ENCODE results near the gene SH2B3. TPM values are rescaled to one million over a fixed set of nuclear protein-coding genes. Genes with fewer than 3 reads are reported as not detected.

SH2B3 gene
- total and polyA plus RNA-seq, 9 of the 15 experiments (the other 6 are each of a cell fraction or from before 2014, with no cell fraction given), result 10.8 to 75.3 (median 37.4) TPM

DNA sequence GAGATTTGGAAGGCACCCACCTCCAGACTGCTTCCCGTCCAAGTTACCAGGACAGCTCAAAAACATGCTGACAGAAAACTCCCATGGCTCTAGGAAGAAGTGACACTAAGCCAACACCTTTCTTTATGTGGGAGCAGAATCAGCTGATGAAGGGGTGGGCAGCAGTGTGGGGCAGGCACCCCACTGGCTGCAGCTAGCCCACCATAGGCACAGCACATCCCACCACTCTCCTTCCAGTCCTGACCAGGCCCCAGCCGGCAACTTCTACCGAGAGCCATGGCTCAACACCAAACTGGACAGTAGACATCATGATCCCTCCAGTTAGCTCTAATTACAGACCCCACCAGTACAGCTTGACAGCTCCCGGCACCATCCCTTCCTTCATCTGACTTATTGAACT lies 45.0 kb downstream of the SH2B3 start:
- H3K27me3 ChIP-seq (ENCODE audit: control insufficient read depth in 2 of 2, insufficient read depth in 2 of 2, low read length in 2 of 2), result no peaks in the 10 kb centered on the region
- ChIA-PET POLR2A (interaction anchor here (0.7 to 2.5 kb wide), 4 partner anchors 16 to 670 kb away, joined by 4 to 13 read pairs (median 6); no protein-coding TSS in a partner anchor), CTCF (ENCODE audit: low intra/inter-chr PET ratio) (interaction anchor here (1.8 to 3.8 kb wide), 4 partner anchors 48 to 120 kb away, joined by 3 to 54 read pairs (median 8); no protein-coding TSS in a partner anchor)
- in situ Hi-C loops (cut with MboI), result no loop called here
- TSS peak; percentile 30 for BruUV-seq (replicated peaks)
- H3K9me1 ChIP-seq (ENCODE audit: control insufficient read depth, insufficient read depth, low read length), result no peaks in the 10 kb centered on the region
- H3K9me3 ChIP-seq (replicated peaks; ENCODE audit: control insufficient read depth, insufficient read depth, low read depth, low read length), result no peaks in the 10 kb centered on the region
- H3K36me3 ChIP-seq (ENCODE audit: control insufficient read depth, insufficient read depth, low read length), result peaks cover 97% of the 10 kb centered on the region
- H3K4me1 ChIP-seq (replicated peaks in 1 of 2; ENCODE audit: control insufficient read depth in 2 of 2, insufficient read depth in 2 of 2, low read length in 2 of 2), result peaks cover 6 to 16% of the 10 kb centered on the region in 2 experiments
- H2AFZ ChIP-seq (ENCODE audit: low read depth, low read length), result no peak overlapping the region
- H3K4me3 ChIP-seq, result no peak overlapping the region
- H3K4me2 ChIP-seq (ENCODE audit: insufficient read depth, low read length), result no peak overlapping the region
- TF ChIP-seq POLR2B (IDR thresholded peaks at IDR 0.05; ENCODE audit: low read depth, partially characterized antibody), result peak; percentile 38
- 0 out of 2 replicates have a peak, but pooled peaks have one; percentile 16 for TF ChIP-seq CHCHD3 (CRISPR knock-in tag; IDR thresholded peaks at IDR 0.05)
- TF ChIP-seq POLR2G (IDR thresholded peaks at IDR 0.05; ENCODE audit: low read depth, low read length), result peak; percentile 69
- TF ChIP-seq, protein P1, sequence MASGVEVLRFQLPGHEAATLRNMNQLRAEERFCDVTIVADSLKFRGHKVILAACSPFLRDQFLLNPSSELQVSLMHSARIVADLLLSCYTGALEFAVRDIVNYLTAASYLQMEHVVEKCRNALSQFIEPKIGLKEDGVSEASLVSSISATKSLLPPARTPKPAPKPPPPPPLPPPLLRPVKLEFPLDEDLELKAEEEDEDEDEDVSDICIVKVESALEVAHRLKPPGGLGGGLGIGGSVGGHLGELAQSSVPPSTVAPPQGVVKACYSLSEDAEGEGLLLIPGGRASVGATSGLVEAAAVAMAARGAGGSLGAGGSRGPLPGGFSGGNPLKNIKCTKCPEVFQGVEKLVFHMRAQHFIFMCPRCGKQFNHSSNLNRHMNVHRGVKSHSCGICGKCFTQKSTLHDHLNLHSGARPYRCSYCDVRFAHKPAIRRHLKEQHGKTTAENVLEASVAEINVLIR (CRISPR knock-in tag; IDR thresholded peaks at IDR 0.05), result no peak
- no peak for TF ChIP-seq MBD2 (IDR thresholded peaks at IDR 0.05; ENCODE audit: borderline replicate concordance, low read depth)
- peak; percentile 68 for TF ChIP-seq SUPT5H (IDR thresholded peaks at IDR 0.05)
- TF ChIP-seq RBM22 (IDR thresholded peaks at IDR 0.05; ENCODE audit: low read depth, low read length, poor library complexity, severe bottlenecking), result peak; percentile 88
- peak; percentile 70 for TF ChIP-seq POLR2A (conservative IDR thresholded peaks at IDR 0.05)
- TF ChIP-seq POLR2AphosphoS2 (IDR thresholded peaks at IDR 0.05; ENCODE audit: low read length), result peak; percentile 95
- no peak for TF ChIP-seq ZNF212 (CRISPR knock-in tag; IDR thresholded peaks at IDR 0.05)
- TF ChIP-seq ZNF717 (CRISPR knock-in tag; IDR thresholded peaks at IDR 0.05), result no peak
- TF ChIP-seq, protein P2, sequence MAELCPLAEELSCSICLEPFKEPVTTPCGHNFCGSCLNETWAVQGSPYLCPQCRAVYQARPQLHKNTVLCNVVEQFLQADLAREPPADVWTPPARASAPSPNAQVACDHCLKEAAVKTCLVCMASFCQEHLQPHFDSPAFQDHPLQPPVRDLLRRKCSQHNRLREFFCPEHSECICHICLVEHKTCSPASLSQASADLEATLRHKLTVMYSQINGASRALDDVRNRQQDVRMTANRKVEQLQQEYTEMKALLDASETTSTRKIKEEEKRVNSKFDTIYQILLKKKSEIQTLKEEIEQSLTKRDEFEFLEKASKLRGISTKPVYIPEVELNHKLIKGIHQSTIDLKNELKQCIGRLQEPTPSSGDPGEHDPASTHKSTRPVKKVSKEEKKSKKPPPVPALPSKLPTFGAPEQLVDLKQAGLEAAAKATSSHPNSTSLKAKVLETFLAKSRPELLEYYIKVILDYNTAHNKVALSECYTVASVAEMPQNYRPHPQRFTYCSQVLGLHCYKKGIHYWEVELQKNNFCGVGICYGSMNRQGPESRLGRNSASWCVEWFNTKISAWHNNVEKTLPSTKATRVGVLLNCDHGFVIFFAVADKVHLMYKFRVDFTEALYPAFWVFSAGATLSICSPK (IDR thresholded peaks at IDR 0.05; ENCODE audit: borderline replicate concordance), result no peak
- no peak overlapping the region for H3K9ac ChIP-seq (ENCODE audit: insufficient read depth in 1 of 2, low read depth in 2 of 2, low read length in 2 of 2)
- no peak for ATAC-seq
- peaks cover 14% of the 10 kb centered on the region; the same call in 1 of the 2 replicates for H4K20me1 ChIP-seq (replicated peaks; ENCODE audit: control insufficient read depth, insufficient read depth, low read length)
- peaks cover 8% of the 10 kb centered on the region for H3K79me2 ChIP-seq (ENCODE audit: control insufficient read depth, insufficient read depth, low read length)
- no peak for DNase-seq (ENCODE audit: extremely low read depth in 1 of 4, low spot score in 3 of 4)
- H3K27ac ChIP-seq (ENCODE audit: extremely low read depth, low read depth, low read length), result no peak overlapping the region
- intact Hi-C loops (cut with micrococcal nuclease), result loop anchor here (1.0 to 5.0 kb wide), 3 partner anchors 53 to 222 kb away; no protein-coding TSS in a partner anchor
- WGBS (ENCODE audit: insufficient coverage, low coverage, missing lambda C conversion rate), result 77% methylated on average over 4 of the region's 4 CpGs
- FAIRE-seq, result no peak
